NCI-H748 treated with DMSO at 0.1 percent for 48 hours (cell line): ENCODE results near the gene ZBTB39.
"Not testable (repeated sequence)": the region's sequence is repeated elsewhere in the genome, so short reads cannot be mapped to it uniquely, and the experiment has no call there.

Experiments
- DNase-seq: peaks from one replicate; lab custom pipeline; 2025; lab: John Stamatoyannopoulos, UW

The ZBTB39 gene, protein sequence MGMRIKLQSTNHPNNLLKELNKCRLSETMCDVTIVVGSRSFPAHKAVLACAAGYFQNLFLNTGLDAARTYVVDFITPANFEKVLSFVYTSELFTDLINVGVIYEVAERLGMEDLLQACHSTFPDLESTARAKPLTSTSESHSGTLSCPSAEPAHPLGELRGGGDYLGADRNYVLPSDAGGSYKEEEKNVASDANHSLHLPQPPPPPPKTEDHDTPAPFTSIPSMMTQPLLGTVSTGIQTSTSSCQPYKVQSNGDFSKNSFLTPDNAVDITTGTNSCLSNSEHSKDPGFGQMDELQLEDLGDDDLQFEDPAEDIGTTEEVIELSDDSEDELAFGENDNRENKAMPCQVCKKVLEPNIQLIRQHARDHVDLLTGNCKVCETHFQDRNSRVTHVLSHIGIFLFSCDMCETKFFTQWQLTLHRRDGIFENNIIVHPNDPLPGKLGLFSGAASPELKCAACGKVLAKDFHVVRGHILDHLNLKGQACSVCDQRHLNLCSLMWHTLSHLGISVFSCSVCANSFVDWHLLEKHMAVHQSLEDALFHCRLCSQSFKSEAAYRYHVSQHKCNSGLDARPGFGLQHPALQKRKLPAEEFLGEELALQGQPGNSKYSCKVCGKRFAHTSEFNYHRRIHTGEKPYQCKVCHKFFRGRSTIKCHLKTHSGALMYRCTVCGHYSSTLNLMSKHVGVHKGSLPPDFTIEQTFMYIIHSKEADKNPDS

DNA sequence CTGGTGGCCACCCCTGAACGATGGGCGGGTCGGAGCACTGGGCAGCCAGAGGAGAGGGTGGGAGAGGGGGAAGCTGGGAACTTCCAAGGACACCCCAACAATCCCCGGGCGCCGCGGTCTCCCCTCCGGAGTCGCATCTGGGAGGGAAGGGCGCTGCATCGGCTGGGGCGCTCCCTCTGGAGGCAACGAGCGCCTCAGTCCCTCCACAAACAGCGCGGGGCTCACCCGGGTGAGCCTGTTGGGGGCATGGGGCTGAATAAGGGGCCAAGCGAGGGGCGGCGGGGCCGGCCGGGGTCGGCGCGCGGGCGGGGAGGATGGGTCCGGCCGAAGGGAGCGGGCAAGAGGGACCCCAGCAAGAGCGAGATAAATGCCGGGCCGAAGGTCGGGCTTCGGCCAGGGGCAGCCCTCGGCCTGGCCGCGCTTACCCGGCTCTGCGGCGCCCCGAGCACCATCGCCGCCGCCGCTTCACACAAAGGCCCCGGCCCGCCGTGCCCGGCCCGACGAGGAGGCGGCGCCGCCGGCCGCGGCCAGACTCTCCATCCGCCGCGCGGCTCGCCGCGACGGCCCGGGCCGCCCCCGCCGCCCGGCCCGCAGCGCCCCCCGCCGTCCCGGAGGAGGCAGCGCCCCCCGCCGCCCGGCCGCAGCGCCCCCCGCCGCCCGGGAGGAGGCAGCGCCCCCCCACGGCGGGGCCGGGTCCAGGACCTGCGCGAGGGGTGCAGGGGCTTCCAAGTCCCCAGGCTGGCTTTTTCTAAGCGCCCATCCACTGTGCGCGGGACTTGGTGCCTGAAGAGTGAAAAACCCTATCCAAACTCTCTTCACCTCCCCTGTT, at the start of gene ZBTB39:
TSS of gene ZBTB39 (minus strand) at position 567 of the 829 bp plus-strand sequence. CDS start 1,629 bp downstream, outside the sequence.
- DNase-seq = peak; percentile 30

DNA sequence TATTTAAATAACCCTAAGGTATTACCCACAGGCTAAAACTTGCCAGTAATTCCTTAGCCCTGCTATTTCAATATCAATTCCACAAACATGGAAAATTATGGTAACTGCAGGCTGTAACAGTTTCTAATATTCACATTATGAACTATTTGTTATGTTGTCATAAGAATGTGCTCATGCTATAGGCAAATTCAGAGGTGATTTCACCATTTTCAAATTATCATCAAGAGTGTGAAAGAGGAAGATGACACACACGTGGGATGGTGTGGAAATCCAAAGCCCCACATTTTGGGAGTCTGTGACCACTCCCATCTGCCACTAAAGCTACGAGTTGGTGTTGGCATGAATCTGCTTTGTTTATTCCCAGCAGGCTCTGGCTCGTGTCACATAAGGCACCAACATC, 49.5 kb upstream of the ZBTB39 start:
- DNase-seq = no peak

DNA sequence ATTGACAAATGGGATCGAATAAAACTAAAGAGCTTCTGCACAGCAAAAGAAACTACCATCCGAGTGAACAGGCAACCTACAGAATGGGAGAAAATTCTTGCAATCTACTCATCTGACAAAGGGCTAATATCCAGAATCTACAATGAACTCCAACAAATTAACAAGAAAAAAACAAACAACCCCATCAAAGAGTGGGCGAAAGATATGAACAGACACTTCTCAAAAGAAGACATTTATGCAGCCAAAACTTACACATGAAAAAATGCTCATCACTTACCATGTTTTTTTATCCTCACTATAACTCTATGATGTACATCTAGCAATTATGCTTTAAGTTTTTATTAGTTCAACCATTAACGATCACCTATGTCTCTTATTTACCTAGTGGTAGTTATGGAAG, 47.6 kb upstream of the ZBTB39 start:
- DNase-seq = not testable (repeated sequence)

DNA sequence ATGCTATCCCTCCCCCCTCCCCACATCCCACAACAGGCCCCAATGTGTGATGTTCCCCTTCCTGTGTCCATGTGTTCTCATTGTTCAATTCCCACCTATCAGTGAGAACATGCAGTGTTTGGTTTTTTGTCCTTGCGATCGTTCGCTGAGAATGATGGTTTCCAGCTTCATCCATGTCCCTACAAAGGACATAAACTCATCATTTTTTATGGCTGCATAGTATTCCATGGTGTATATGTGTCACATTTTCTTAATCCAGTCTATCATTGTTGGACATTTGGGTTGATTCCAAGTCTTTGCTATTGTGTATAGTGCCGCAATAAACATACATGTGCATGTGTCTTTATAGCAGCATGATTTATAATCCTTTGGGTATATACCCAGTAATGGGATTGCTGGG, 46.8 kb upstream of the ZBTB39 start:
- not testable (repeated sequence) for DNase-seq

DNA sequence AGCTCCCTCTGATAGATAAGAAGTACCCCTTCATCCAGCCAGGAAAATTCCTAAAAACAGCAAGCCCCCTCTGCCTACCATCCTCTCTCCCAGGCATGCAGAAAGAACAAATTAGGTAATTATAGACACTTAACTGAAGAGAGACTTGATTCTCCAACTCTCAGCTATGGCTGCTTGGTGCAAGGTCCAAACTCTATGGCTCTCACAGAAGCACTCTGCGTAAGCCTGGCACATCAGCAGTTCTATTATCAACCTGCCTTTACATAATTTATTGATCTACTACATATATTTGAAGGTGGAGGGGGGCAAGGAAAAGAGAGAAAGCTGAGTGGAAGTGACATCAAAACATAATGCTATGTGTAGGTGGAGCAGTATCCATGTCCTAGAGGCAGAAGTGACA, 44.7 kb upstream of the ZBTB39 start:
- no peak for DNase-seq

DNA sequence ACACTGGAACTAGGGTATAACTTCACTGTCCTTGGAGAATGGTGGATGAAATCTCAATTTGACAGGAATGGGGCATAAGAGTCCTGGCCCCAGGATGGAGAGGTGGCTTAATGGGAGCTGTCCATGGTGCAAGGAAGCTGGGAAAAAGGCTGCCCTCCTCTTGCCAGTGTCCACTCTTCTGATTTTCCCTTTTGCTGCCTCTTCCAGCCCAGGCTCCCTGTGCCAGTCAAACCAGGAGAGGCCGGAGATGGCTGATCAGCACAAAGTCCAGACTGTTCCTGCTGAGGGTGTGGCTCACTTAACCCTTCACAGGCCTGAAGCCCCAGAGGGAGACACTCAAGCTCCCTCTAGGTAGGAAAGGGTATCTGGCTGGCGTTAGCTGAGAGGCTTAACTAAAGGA, 43.5 kb upstream of the ZBTB39 start, which contains the start of gene MYO1A:
TSS of gene MYO1A (minus strand) at position 240 of the 400 bp plus-strand sequence. CDS start 1,806 bp downstream, outside the sequence.
- DNase-seq = no peak

DNA sequence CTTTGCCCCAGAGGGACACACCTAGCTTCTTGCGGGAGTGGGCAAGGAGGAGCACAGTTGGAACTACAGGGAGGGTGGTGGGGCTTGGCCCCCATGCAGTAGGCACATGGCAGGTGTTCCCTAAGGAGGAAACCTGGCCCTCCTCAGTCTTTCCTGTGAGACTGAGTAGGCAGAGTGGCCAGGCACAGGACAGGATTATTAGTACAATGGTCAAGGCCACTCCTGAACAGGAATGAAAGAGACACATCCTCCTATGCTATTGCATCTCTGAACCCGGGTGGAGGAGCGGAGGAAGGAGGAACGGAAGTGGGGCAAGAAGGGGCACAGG, 42.7 kb upstream of the ZBTB39 start:
- no peak for DNase-seq

DNA sequence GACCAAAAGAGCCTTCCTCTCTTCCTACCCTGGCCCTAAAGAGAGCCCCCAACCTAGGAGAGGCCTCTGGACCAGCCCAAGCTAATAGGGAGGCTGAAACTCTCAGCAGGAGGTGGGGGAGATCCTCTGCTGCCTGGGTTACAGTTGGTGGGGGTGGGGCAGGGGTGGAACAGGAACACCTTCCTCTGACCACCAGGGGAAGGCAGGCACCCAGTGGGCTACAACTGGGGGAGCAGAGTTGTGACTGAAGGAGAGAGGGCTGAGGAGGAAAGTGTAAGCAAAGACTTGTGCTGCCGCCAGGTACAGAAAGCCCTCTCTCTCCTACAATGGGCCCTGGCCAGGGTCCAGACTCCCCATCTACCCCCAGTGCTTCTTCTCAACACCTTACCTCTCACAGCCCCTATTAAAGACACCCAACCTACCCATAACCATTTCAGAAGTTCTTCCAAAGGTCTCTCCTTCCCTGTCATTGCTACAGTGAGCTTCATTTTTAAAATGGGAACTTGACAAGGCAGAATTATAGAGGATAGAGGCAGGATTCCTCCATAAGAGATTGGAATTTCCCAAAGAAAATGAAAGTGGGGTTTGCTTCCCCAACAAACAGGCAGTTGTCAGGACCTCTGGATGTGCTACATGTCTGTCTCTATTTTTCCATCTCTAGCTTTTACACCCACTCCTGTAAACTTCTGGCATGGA, 42.2 kb upstream of the ZBTB39 start:
- no peak for DNase-seq

DNA sequence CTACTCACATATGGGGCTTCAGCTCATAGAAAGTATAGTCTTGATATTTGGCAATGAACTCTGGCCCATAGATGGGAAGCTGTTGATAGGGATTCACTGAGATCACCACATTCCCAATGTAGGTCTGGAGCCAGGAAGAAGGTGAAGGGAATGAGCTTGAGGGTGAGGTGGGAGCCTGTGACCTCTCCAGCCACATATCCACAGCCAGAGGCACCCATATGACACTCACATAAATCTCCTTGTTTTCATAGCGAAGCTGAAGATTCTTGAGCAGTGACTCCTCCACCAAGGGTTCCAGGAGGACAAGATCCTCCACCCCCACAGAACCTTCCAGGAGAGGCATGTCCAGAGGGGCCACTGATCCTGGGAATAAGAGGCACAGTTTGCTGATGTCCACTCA, 41.6 kb upstream of the ZBTB39 start:
- no peak for DNase-seq

DNA sequence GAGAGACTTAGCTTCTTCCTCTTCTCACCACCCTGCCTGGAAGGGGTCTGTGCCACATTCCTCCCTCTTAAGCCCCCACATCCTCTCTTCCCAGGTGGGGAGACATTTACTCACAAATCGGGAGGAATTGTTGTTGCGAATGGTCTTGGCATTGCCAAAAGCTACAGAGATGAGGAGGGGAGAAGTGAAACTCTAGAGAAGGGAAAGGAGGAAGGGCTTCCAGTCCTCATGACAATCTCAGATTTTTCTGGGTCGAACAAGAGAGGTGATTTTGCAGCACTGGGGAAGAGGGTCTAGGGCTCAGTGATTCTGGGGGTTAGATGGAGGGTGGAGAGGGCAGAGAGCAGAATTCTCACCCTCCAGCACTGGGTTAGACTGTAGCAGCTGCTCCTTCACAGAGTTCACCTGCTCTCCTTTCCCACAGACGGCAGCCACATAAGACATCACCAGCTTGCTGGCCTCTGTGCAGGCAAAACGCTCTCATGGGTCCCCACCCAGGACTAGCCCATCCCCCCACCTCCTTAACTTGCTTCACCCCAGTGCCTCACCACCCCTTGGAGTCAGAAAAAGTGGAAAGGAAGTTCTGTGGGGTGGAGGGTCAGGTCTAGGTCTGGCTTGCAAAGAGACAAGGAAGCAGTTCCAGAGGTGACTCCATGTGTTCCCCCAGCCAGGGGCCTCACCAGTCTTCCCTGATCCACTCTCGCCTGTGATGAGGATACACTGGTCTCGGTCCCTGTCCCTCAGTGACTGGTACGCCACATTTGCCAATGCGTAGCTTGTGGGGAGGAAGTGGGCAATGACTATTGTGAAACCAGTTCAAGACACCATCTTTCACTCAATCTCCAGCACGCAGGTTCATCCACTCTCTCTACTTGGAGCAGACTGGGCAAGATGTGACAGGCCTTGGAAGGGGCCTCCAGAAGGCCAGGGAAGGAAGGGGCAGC, 40.9 kb upstream of the ZBTB39 start:
- DNase-seq = no peak

DNA sequence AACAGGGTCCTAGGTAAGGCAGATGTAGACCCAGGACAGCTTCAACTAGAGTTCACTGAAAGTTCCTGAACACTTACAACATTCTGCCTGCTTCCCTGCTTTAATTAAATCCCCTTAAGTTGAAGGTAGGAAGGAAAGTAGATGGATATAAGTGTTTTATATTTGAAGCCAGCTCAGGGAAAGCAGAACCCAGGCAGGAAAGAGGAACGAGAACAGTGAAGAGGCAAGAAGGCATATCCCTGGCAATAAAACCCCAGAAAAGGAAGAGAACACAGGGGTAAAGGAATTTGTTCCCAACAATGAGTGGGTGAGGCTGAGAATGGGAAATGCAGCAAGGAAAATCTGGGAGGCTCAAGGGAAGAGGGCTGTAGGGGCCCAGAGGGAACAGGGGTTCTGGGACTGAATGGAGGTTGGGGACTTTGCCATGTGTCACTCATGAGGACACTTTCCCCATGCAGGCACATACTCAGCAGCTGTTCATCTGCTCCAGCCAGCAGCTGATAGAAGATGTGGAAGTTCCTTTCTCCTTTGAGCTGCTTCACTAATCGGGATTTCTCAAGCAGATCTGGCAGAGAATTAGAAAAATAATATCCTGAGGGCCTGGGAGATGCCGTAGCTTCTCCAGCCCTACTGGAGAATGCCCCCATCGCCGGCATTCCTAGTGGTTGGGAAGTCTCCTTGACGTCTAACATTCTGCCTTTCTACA, 39.9 kb upstream of the ZBTB39 start:
- no peak for DNase-seq

DNA sequence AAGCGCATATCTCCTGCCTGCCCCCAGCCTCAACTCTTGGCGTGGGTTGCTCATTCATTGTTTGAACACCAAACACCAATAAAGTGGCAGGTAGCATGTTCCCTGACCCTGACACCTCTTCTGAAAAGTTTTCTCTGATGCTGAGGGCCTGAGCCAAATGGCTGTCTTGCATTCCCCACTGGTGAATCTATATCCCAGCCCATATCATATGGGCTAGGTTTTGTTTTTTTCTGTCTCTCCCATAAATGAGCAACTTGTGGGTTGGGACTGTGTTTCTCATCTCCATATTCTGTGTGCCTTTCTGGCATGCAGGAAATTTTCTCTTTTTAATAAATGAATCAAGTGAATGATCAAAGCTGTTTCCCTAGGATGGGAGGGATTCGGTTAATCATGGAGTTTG, 38.5 kb upstream of the ZBTB39 start:
- no peak for DNase-seq

DNA sequence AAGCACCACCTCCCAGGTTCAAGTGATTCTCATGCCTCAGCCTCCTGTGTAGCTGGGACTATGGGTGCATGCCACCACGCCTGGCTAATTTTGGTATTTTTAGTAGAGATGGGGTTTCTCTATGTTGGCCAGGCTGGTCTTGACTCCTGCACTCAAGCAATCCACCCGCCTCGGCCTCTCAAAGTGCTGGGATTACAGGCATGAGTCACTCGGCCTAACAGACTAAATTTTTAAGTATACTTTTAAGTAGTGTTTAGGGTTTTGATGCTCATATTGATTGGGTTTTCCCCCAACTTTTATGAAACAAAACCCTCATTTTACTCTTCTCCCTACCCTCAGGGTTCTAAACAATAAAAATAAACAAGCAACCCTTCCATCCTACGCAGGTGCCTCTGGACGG, 38.1 kb upstream of the ZBTB39 start:
- no peak for DNase-seq

DNA sequence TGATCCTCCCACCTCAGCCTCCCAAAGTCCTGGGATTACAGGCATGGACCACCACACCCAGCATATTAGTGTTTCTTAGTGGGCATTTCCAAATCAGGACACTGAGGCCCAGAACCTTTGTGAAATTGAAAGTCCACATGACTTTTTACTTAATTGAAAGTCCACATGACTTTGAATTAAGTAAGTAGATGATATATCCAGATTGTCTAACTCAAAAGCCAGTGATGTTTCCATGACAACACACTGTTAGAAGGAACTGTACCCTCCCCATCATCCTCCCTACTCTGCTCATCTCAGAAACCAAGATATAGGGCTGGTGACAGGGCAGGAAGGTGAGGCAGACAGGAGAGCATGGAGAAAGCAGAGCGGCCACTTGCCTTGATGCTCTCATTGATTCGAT, 36.3 kb upstream of the ZBTB39 start:
- DNase-seq = no peak

DNA sequence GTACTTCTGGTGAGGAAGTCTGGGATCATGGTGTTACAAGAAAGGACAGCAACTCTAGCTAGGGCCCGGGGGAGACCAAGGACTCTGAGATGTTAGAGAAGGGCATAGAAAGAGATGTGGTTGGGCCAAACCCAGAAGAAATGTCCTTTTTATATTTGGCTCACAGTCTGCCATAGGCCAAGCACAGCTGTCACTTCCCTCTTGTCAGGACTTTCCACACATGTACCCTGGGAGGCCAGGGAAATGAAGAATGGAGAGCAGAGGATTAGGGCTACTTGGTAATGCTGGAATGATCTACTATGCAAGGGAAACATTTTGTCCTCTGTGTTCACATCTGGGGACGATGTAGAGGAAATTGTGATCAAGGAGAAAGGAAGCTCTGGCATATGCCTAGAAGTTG, 34.4 kb upstream of the ZBTB39 start:
- DNase-seq = no peak

DNA sequence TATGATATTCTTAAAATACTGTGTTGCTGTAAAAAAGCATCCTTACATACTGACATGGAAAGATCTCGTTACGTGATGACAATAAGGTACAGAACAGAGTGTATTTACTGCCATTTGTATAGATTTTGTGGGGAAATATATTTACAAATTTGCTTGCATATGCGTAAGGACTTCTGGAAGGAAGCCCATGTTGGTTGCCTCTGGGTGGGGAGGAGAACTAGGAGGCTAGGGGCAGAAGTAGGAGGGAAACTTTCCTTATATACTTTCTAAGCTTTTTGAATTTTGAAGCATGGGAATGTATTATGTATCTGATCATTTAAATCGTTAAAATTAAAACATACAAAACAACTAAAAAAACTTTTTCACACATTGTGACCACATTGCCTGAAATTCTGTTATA, 33.9 kb upstream of the ZBTB39 start:
- no peak for DNase-seq

DNA sequence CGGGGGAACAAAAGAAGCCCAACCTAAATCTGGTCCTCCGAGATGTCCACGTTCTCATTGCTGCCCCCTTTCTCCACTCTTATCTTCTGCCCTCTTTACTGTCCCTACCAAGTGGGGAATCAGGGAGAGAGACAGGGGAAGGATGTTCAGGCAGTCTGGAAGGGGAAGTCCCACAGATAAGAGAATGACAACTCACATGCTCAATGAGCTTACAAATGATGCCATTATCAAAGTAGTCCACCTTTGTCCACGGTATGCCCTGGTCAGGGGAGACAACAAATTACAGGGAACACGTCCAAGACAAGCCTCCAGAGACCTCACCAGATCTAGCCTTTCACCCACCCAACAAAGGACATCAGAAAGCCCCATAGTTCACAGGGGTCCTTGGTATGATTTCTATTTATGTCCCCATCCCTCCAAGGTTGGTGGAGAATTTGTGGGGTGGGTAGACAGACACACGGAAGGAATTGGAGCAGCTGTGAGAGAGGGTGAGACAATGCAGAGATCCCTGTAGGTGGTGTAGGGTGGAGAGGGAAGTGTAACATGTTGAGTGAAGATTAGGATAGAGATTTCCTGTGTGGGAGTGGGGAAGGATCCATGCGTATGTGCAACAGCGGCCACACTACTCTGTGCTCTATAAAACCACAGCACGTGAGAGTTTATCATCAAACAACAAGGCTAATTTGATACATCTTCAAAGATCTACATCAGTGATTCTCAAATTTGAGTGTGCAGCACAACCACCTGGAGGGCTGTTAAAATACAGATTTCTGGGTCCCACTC, 32.9 kb upstream of the ZBTB39 start:
- DNase-seq = no peak

DNA sequence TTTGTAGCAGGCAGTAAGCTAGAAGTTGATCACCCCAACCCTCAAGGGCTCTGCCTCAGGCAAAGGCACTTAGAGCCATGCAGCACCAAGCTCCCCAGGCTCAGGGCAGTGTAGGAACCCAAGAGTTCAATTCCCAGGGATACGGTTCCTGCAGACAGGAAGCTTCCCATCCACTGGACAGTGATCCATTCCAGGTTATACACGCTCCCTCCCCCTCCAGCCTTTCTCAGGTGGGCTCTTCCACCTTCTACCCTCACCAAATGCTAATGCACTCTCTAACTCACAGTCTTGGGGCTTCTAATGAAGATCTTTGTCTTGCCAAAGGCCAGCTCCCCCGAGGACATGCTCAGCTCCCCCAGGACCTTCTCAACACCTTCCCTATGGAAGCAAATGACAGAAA, 30.9 kb upstream of the ZBTB39 start:
- no peak for DNase-seq

DNA sequence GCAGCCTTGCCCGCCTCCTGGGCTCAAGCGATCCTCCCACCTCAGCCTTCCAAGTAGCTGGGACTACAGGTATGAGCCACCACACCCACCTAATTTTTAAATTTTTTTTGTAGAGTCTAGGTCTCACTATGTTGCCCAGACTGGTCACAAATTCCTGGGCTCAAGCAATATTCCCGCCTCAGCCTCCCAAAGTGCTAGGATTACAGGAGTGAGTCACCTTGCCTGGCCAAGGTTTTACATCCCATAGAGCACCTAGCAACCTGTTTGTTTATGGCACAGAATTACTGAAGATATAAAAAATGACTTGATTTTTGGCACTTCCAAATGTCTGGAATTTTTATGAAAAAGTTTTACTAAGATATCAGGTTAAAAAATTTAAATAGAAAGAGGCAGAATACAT, 27.1 kb upstream of the ZBTB39 start:
- DNase-seq = no peak
